H1 (cell line): Measurements from ENCODE around the gene ARHGEF1. TPM values are rescaled to one million over a fixed set of nuclear protein-coding genes. Genes with fewer than 3 reads are reported as not detected.
A peak's percentile ranks its signal among the peaks of the same experiment; 100 is the strongest.

Experiments
- BACH1 ChIP-seq: IDR thresholded peaks from 2 replicates; pipeline ENCODE4 v1.6.1; 2012; ENCODE audit warnings: low read length, improper control_type of control experiment
- CBX8 ChIP-seq: fragments of 300-800, 300-1000 bp; sonication (generic); IDR thresholded peaks from 2 replicates; pipeline ENCODE4 v1.7.1; 2016; ENCODE audit warnings: low read depth, low read length, borderline replicate concordance
- CHD1 ChIP-seq: IDR thresholded peaks from 2 replicates; pipeline ENCODE4 v1.6.1; 2012; ENCODE audit warnings: low read depth, low read length, improper control_type of control experiment
- CTBP2 ChIP-seq: IDR thresholded peaks from 2 replicates; pipeline ENCODE4 v1.7.0; 2011; ENCODE audit warnings: borderline replicate concordance, mild to moderate bottlenecking, moderate library complexity, mixed read lengths, low read length; ENCODE audit not compliant: insufficient read depth, insufficient read length
- GTF2F1 ChIP-seq: IDR thresholded peaks from 2 replicates; pipeline ENCODE4 v1.6.1; 2012; ENCODE audit warnings: low read depth, low read length, improper control_type of control experiment, borderline replicate concordance
- HDAC2 ChIP-seq, 2 experiments: fragments of 300-600 bp in 1 of 2; sonication (generic) in 1 of 2; IDR thresholded peaks; 2 replicates each; pipeline ENCODE4 v1.6.1; 2011 to 2012; ENCODE audit warnings: low read depth in 2 of 2, low read length in 2 of 2, mild to moderate bottlenecking in 2 of 2, moderate library complexity in 2 of 2, borderline replicate concordance in 1 of 2, inconsistent platforms in 1 of 2
- JUN ChIP-seq: IDR thresholded peaks from 2 replicates; pipeline ENCODE4 v1.6.1; 2011; ENCODE audit warnings: low read depth, mild to moderate bottlenecking, improper control_type of control experiment, low read length
- KDM1A ChIP-seq: fragments of 200-600, 300-600 bp; sonication (generic); IDR thresholded peaks from 2 replicates; pipeline ENCODE4 v1.7.1; 2016; ENCODE audit warnings: mild to moderate bottlenecking, low read length, borderline replicate concordance
- MAFK ChIP-seq: IDR thresholded peaks from 2 replicates; pipeline ENCODE4 v1.6.1; 2012; ENCODE audit warnings: low read depth, mild to moderate bottlenecking, improper control_type of control experiment, low read length
- RAD21 ChIP-seq, 2 experiments: IDR thresholded peaks in 1 of 2; conservative IDR thresholded peaks in 1 of 2; 2 replicates each; pipeline ENCODE4 v1.6.1; 2011; ENCODE audit warnings: low read depth in 2 of 2, low read length in 2 of 2, improper control_type of control experiment in 1 of 2, inconsistent platforms in 1 of 2, mild to moderate bottlenecking in 1 of 2, moderate library complexity in 1 of 2
- RFX5 ChIP-seq: IDR thresholded peaks from 2 replicates; pipeline ENCODE4 v1.6.1; 2011; ENCODE audit warnings: low read depth, low read length, improper control_type of control experiment, borderline replicate concordance
- RNF2 ChIP-seq: fragments of 200-900, 300-1000 bp; sonication (generic); IDR thresholded peaks from 2 replicates; pipeline ENCODE4 v1.7.1; 2016; ENCODE audit warnings: borderline replicate concordance, low read depth, mild to moderate bottlenecking, antibody characterized with exemption, low read length; ENCODE audit not compliant: poor library complexity, severe bottlenecking; ENCODE audit errors: missing control alignments
- SAP30 ChIP-seq: fragments of 300-600 bp; sonication (generic); IDR thresholded peaks from 2 replicates; pipeline ENCODE4 v1.7.1; 2012; ENCODE audit warnings: low read length, moderate library complexity, mild to moderate bottlenecking, inconsistent platforms; ENCODE audit not compliant: insufficient read depth, insufficient replicate concordance
- SIX5 ChIP-seq: IDR thresholded peaks from 2 replicates; pipeline ENCODE4 v1.6.1; 2011; ENCODE audit warnings: mild to moderate bottlenecking, low read depth, low read length
- SP2 ChIP-seq: IDR thresholded peaks from 2 replicates; pipeline ENCODE4 v1.6.1; 2012; ENCODE audit warnings: mild to moderate bottlenecking, low read length, inconsistent platforms
- SRF ChIP-seq: IDR thresholded peaks from 2 replicates; pipeline ENCODE4 v1.6.1; 2011; ENCODE audit warnings: mild to moderate bottlenecking, low read depth, low read length, moderate library complexity
- SUZ12 ChIP-seq: fragments of 200-600 bp; sonication (generic); IDR thresholded peaks from 2 replicates; pipeline ENCODE4 v1.6.1; 2012; ENCODE audit warnings: mild to moderate bottlenecking, inconsistent platforms, low read length, moderate library complexity, mixed read lengths
- TAF1 ChIP-seq: IDR thresholded peaks from 2 replicates; pipeline ENCODE4 v1.6.1; 2011; ENCODE audit warnings: mild to moderate bottlenecking, low read depth, low read length
- TBP ChIP-seq: IDR thresholded peaks from 2 replicates; pipeline ENCODE4 v1.6.1; 2011; ENCODE audit warnings: low read depth, low read length, improper control_type of control experiment
- ZNF274 ChIP-seq: IDR thresholded peaks from 2 replicates; pipeline ENCODE4 v1.7.0; 2012; ENCODE audit warnings: low read length, borderline replicate concordance; ENCODE audit errors: extremely low read depth
- polyA plus RNA-seq, 7 experiments: library from polyadenylated mRNA; depleted of rRNA in 3 of 7; stranded (reverse) in 5 of 7; unstranded in 2 of 7; fragments of >200 nt in 5 of 7; fragments of 200-250 nt in 2 of 7; gene quantifications; 1 replicate in 5 of 7; 2 replicates in 1 of 7; 4 replicates in 1 of 7; pipeline versions ENCODE4 v1.2.1 to v1.2.3, GENCODE V29; 2011 to 2013; ENCODE audit warnings: missing spikeins in 2 of 7, mixed read lengths in 2 of 7
- total RNA-seq: library from RNA; stranded (reverse); fragmentation: NEBNext Ultra II Directional; extraction: Animal tissue kit (Norgen Biotek cat#: 25700); gene quantifications from 2 replicates; pipeline ENCODE4 v1.2.1, GENCODE V29; 2021
- TF ChIP-seq, protein P1 (sequence below): IDR thresholded peaks from 2 replicates; pipeline ENCODE4 v1.6.1; 2012; ENCODE audit warnings: inconsistent platforms

ARHGEF1 gene
- total and polyA plus RNA-seq, 2 of the 8 experiments (the other 6 are each of a cell fraction or from before 2014, with no cell fraction given): 23.0 to 49.0 TPM

DNA sequence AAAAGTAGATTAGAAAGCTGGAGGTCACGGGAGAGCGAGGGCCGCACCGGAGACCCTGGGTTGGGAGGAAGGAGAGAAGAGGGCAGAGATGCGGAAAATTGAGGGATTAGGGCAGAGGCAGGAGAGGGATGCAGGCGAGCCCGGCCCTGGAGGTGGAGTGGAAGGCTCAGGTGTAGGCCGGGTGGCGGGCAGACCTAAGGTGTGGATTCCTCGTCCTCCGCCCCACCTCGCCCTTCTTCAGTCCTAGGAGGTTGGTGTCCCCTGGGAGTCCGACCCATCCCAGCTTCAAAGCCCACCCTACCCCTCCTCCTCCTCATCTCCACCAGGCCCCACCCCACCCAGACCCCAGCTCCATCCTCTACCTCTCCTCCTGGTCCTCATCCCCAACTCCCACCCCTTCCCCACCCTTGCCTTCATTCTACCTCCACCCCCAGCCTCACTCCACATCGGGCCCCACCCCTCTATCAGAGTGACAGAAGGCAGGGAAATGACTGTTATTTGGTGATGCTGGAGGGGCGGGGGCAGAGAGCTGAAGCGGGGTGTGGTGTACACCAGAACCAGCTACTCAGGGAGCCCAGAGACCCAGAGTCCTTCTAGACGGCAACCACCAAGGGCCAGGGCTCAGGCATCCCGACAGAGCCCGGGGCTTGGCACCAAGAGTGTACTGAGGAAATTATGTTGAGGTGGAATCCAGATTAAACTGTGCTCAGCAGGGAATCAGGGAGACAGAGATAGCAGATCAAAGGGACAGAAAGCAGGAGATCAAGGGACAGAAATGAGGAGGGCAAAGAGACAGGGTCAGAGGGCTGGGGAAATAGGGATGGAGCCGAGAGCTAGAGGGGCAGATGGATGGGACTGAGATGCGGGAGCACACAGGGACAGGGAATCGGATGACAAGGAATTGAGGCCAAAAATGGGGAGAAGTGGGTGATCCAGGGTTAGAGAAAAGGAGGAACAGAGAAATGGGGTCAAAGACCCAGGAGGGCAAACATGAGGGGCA is 38.9 kb downstream of the ARHGEF1 start (continued):
- TF ChIP-seq KDM1A (no peak), SIX5 (no peak), BACH1 (no peak), HDAC2 (IDR thresholded peaks at IDR 0.05; ENCODE audit: borderline replicate concordance in 1 of 2, low read depth in 2 of 2, low read length in 2 of 2) (no peak), GTF2F1 (no peak), RFX5 (no peak), CBX8 (no peak), ZNF274 (no peak), SAP30 (no peak), CTBP2 (peak; percentile 45), MAFK (no peak), SRF (no peak), JUN (no peak), TAF1 (no peak), SUZ12 (peak; percentile 58), CHD1 (no peak), RAD21 (IDR thresholded peaks at IDR 0.05 in 1 of 2, conservative IDR thresholded peaks at IDR 0.05 in 1 of 2; ENCODE audit: low read depth in 2 of 2, low read length in 2 of 2) (no peak), RNF2 (peak; percentile 60), TBP (no peak), SP2 (no peak)
- TF ChIP-seq, protein P1, sequence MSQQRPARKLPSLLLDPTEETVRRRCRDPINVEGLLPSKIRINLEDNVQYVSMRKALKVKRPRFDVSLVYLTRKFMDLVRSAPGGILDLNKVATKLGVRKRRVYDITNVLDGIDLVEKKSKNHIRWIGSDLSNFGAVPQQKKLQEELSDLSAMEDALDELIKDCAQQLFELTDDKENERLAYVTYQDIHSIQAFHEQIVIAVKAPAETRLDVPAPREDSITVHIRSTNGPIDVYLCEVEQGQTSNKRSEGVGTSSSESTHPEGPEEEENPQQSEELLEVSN: no peak
